Measurements from ENCODE around the gene TLR9.

TLR9 gene

DNA sequence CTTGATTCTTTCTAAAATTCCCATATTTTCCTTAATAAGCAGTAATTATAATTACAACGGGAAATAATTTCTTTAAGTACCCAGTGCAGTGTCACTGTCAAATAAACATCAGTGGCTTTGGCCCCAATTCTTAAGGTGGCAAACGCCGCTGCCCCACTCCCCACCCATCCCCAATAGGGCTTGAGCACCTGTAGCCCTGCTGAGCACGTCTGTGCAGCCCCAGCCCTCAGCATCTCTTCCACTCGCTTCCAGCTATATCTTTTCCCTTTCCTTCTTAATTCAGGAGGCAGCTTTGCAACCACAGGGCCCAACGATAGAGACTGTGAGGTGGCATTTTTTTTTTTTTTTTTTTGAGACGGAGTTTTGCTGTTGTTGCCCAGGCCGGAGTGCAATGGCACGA, 29.2 kb upstream of the TLR9 start:
- DNase-seq (ENCODE audit: low spot score), result no peak
- TF ChIP-seq, protein P1, sequence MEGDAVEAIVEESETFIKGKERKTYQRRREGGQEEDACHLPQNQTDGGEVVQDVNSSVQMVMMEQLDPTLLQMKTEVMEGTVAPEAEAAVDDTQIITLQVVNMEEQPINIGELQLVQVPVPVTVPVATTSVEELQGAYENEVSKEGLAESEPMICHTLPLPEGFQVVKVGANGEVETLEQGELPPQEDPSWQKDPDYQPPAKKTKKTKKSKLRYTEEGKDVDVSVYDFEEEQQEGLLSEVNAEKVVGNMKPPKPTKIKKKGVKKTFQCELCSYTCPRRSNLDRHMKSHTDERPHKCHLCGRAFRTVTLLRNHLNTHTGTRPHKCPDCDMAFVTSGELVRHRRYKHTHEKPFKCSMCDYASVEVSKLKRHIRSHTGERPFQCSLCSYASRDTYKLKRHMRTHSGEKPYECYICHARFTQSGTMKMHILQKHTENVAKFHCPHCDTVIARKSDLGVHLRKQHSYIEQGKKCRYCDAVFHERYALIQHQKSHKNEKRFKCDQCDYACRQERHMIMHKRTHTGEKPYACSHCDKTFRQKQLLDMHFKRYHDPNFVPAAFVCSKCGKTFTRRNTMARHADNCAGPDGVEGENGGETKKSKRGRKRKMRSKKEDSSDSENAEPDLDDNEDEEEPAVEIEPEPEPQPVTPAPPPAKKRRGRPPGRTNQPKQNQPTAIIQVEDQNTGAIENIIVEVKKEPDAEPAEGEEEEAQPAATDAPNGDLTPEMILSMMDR (IDR thresholded peaks at IDR 0.05), result no peak
- H3K27ac ChIP-seq, result no peak overlapping the region

DNA sequence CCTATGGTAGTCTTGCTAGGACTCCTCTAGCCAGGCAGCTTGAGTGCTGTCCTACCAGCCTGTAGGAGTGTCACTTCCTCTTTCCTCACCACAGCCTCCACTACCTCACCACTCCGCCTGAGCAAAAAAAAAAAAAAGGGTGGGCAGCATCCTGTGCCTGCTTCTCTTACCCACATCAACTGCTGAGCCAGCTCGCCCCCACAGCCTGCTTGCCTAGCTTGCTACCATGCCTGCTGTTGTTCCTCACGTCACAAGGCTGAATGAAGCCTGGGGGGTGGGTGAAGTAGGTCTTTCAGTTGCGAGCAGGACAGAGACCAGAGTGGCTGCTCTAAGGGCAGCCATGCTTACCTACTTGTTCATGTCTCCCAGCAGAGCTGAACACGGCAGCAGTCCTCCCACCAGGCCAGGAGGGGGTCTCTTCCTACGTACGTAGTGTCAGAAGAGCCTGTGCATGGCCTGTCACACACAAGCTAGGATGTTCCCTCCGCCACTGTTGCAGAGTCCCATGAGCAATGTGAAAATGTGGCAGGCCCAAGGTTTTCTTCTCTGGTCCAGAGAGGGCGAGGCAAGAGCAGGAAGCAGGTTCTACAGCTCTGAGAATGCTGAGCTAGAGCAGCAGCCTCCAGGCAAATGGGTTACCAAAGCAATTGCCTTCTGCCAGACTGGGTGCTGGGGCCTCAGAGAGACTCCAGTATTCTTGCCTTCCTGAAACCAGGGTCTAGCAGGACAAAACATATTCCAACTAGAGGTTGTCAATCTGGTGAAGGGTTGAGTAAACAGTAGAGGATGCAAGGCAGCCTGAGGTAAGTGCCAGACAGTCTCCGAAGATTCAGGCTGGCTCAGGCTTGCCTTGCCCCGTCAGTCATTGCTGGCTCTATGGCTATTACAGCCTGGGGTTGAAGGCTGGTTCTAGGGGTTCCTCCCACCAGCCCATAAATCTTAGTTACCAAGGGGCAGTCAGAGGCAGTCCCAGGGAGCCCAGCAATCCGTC, 28.2 kb upstream of the TLR9 start:
- no peak for DNase-seq (ENCODE audit: low spot score)
- H3K27ac ChIP-seq, result peak overlapping the region in 1 of 2 donors; percentile 56
- H3K4me3 ChIP-seq, result no peak overlapping the region
- TF ChIP-seq, protein P1 (IDR thresholded peaks at IDR 0.05), result no peak

More for the DNA sequence above, 29.2 kb upstream of the TLR9 start:
- H3K4me3 ChIP-seq, result no peak overlapping the region

DNA sequence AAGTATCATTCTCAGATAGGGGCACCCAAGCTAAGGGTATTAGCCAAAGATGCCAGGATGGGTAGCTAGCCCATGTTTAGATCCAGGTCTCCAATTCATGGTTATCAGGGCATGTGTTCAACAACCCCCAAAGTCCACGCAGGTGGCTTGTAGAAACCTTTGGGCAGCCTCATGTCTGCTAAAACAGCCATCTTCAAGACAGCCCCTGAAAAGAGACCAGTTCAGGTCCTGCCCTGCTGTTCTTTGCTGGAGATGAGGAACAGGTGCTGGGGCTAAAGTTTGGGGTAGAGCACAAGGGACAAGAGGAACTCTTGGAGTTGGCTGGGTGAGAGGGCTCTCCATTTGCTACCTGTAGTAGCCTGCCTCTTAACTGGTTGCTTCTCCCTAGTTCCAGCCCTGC, 24.7 kb upstream of the TLR9 start:
- no peak overlapping the region for H3K27ac ChIP-seq
- no peak overlapping the region for H3K4me3 ChIP-seq
- DNase-seq (ENCODE audit: low spot score), result no peak
- TF ChIP-seq, protein P1 (IDR thresholded peaks at IDR 0.05), result no peak

DNA sequence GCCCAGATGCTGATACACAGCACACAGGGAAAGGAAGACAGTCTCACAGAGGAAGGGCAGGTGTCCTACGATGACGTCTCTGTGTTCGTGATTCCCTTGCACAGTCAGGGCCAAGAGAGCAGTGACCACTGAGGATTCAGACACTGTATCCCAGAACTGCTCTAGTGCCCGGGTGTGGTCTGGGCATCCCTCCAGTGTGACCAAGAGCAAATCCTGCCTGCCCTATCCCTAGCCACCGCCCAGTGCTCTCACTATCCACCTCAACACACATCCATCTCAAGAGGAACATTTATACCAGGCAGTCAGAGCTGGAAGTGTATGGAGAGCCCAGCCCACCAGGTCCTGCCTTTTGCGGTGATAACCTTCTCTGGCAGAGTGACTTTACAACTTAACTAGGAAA, 24.2 kb upstream of the TLR9 start:
- Histone ChIP-seq H3K4me3 (no peak overlapping the region), H3K27ac (no peak overlapping the region)
- DNase-seq (ENCODE audit: low spot score), result no peak
- TF ChIP-seq, protein P1 (IDR thresholded peaks at IDR 0.05), result no peak

DNA sequence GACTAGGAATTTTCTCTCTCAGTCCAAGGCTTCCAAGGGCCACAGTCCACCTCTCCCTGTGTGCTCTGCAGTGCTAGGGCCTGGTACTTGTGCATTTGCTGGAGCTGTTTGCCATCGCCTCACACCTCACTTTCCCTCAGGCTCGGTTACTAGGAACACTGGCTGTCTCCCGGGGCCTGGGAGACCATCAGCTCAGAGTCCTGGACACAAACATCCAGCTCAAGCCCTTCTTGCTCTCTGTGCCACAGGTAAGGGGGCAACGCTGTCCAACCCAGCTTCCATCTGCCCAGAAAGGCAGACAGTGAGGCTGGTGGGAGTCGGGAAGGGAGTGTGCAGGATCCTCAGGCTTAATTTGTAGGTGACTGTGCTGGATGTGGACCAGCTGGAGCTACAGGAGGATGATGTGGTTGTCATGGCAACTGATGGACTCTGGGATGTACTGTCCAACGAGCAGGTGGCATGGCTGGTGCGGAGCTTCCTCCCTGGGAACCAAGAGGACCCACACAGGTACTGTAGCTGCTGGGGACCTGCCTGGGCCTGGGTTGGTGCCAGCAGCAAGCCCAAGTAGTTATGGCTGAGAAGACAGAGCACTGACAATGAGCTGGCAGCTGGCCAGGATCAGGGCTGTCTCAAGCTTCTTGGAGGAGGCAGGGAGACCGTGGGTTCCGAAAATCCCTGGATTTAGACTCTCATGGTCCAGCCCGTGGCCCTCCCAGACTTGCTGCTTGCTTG, 23.5 kb upstream of the TLR9 start:
- TF ChIP-seq, protein P1 (IDR thresholded peaks at IDR 0.05), result no peak
- no peak overlapping the region for H3K4me3 ChIP-seq
- no peak overlapping the region for H3K27ac ChIP-seq
- peak; percentile 76 for DNase-seq (ENCODE audit: low spot score)

DNA sequence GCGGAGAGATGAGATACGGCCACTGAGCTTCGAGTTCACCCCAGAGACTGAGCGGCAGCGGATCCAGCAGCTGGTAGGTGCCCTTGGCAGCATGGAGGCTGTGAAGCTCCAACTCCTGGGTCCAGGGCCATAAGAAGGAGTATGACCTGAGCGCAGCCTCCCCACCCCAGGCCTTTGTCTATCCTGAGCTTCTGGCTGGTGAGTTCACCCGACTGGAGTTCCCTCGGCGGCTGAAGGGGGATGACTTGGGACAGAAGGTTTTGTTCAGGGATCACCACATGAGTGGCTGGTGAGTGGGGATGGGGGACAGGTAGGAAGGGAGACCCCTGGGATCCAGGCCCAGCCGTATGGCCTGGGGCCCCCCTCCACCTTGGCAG, 22.7 kb upstream of the TLR9 start:
- no peak for DNase-seq (ENCODE audit: low spot score)
- TF ChIP-seq, protein P1 (IDR thresholded peaks at IDR 0.05), result no peak
- Histone ChIP-seq H3K27ac (no peak overlapping the region), H3K4me3 (no peak overlapping the region)
